HG02884 (cell line): ENCODE measurements around the gene PTTG1IP.

Experiments used
- ATAC-seq: cut with Tn5 transposase; IDR thresholded peaks from one replicate; pipeline ENCODE4 v1.9.1; 2021; ENCODE audit warnings: mild to moderate bottlenecking, moderate library complexity; ENCODE audit not compliant: unreplicated experiment

The PTTG1IP gene

GRCh38 chr21:44869781-44870747 is 3.4 kb downstream of the PTTG1IP start:
- no peak for ATAC-seq

- no peak for ATAC-seq
Measured at GRCh38 chr21:44868707-44869106, 4.8 kb downstream of the PTTG1IP start.

GRCh38 chr21:44867999-44868700 is 5.3 kb downstream of the PTTG1IP start:
- ATAC-seq, result no peak

- no peak for ATAC-seq
Measured at GRCh38 chr21:44867464-44867863, 6.0 kb downstream of the PTTG1IP start.

- no peak for ATAC-seq
Measured at GRCh38 chr21:44866780-44867179, 6.7 kb downstream of the PTTG1IP start.

GRCh38 chr21:44865561-44866280 is 7.8 kb downstream of the PTTG1IP start:
- no peak for ATAC-seq

- ATAC-seq, result no peak
Measured at GRCh38 chr21:44862869-44863685, 10.4 kb downstream of the PTTG1IP start.

GRCh38 chr21:44858791-44859190 is 14.7 kb downstream of the PTTG1IP start:
- ATAC-seq, result no peak

- no peak for ATAC-seq
Measured at GRCh38 chr21:44858291-44858690, 15.2 kb downstream of the PTTG1IP start.

- no peak for ATAC-seq
Measured at GRCh38 chr21:44857127-44857892, 16.2 kb downstream of the PTTG1IP start.

- ATAC-seq, result no peak
Measured at GRCh38 chr21:44856131-44856530, 17.4 kb downstream of the PTTG1IP start.

- no peak for ATAC-seq
Measured at GRCh38 chr21:44855572-44855971, 17.9 kb downstream of the PTTG1IP start.

- ATAC-seq, result no peak
Measured at GRCh38 chr21:44854664-44855446, 18.6 kb downstream of the PTTG1IP start.

- no peak for ATAC-seq
Measured at GRCh38 chr21:44854391-44854663, 19.2 kb downstream of the PTTG1IP start.

GRCh38 chr21:44853601-44854390 is 19.7 kb downstream of the PTTG1IP start:
- ATAC-seq, result no peak

- ATAC-seq, result no peak
Measured at GRCh38 chr21:44850905-44851657, 22.4 kb downstream of the PTTG1IP start.

- no peak for ATAC-seq
Measured at GRCh38 chr21:44850208-44850800, 23.2 kb downstream of the PTTG1IP start.
